AG04449 (cell line): ENCODE data around the gene TMEM91.
"Not testable (repeated sequence)": the region's sequence is repeated elsewhere in the genome, so short reads cannot be mapped to it uniquely, and the experiment has no call there.

Source experiments
- CTCF ChIA-PET: fragments of 350-600 bp; formaldehyde crosslinking; extraction: SDS; loops from one replicate; lab custom pipeline; 2021; ENCODE audit warnings: antibody characterized with exemption; lab: Yijun Ruan, JAX
- POLR2A ChIA-PET: fragments of 400-600, 350-600 bp; formaldehyde crosslinking; extraction: SDS; loops from one replicate; lab custom pipeline; 2020; ENCODE audit warnings: antibody characterized with exemption, inconsistent platforms; lab: Yijun Ruan, JAX
- DNase-seq: peaks from one replicate; pipeline ENCODE4 v3.0.0-alpha.2; 2010; ENCODE audit warnings: low read depth, low spot score
- H3K4me3 ChIP-seq: 2 replicates; pipeline ENCODE4 v1.5.1; 2011; ENCODE audit warnings: low read depth, mild to moderate bottlenecking, control low read depth, low read length
- CTCF ChIP-seq: IDR thresholded peaks from one replicate; pipeline ENCODE4 v1.5.1; 2011; ENCODE audit warnings: mild to moderate bottlenecking, moderate library complexity, low read length, control low read depth, inconsistent platforms; ENCODE audit not compliant: insufficient read depth; ENCODE audit errors: missing control alignments

The TMEM91 gene

DNA sequence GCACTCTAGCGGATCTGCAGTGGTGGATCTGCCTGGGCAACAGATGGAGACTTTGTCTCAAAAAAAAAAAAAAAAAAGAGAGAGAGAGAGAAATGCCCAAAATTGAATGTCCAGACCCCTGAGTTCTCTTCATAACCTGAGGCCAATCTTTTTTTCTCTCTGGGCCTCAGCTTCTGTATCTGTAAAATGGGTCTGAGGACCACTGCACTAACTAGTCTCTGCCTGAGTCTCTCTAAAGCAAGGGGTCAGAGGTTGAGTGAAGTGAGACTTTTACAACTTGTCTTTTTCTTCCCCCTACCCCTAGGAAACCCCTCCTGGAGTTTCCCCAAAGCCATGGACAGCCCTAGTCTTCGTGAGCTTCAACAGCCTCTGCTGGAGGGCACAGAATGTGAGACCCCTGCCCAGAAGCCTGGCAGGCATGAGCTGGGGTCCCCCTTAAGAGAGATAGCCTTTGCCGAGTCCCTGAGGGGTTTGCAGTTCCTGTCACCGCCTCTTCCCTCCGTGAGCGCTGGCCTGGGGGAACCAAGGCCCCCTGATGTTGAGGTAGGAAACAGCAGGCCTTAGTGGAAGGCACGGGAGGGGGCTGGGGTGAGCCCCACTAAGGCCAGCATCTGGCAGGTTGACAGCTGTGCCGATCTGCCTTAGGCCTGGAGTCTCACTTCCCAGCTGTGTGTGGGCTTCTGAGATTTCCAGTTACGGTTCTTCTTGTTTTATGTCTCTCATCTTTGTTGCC, 1.8 kb downstream of the TMEM91 start:
- no peak overlapping the region for H3K4me3 ChIP-seq
- ChIA-PET CTCF (interaction anchor here (0.5 to 1.4 kb wide), 4 partner anchors 8 to 70 kb away, joined by 3 to 4 read pairs (median 4); no protein-coding TSS in a partner anchor), POLR2A (no interaction called here)
- peak; percentile 27 for TF ChIP-seq CTCF
- DNase-seq: no peak

GRCh38 chr19:41381536-41381935, 5.2 kb downstream of the TMEM91 start:
- CTCF ChIA-PET: interaction anchor here (1.0 to 1.7 kb wide), 4 partner anchors 9 to 59 kb away, joined by 3 to 4 read pairs (median 3); partner anchors contain the start of gene DMAC2
- POLR2A ChIA-PET, H3K4me3 ChIP-seq, DNase-seq: not testable (repeated sequence)

GRCh38 chr19:41384351-41384750, 8.0 kb downstream of the TMEM91 start:
- no peak overlapping the region for H3K4me3 ChIP-seq
- no peak for TF ChIP-seq CTCF
- no peak for DNase-seq
- ChIA-PET POLR2A (no interaction called here), CTCF (interaction anchor here (1.3 kb wide), 1 partner anchor 75 kb away, joined by 3 read pairs; no protein-coding TSS in a partner anchor)

DNA sequence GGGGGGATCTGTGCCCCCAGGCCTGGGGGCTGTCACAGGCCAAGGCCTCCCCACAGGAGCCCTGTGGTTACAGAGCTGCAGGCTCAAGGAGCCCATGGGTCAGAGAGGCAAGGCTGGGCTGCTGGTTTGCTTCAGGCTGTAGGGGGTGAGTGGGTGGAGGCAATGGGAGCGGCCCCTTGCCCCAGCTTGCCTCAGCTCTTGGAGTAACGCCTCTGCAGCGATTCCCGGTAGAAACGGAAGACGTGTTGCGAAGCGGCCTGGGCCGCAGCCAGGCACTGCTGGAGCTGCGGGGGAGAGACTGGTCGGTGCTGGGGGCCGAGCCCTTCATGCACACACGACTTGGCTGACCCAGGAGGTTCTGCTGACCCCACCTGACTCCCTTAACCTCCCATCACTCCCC, 10.1 kb downstream of the TMEM91 start:
- no peak for TF ChIP-seq CTCF
- no peak overlapping the region for H3K4me3 ChIP-seq
- POLR2A ChIA-PET: no interaction called here
- no peak for DNase-seq
- CTCF ChIA-PET: no interaction called here

- no peak for TF ChIP-seq CTCF
- CTCF ChIA-PET: no interaction called here
- DNase-seq: no peak
- no peak overlapping the region for H3K4me3 ChIP-seq
- POLR2A ChIA-PET: no interaction called here
These were observed 15.3 kb downstream of the TMEM91 start for GRCh38 chr19:41391618-41392017.

GRCh38 chr19:41392775-41393174, 16.4 kb downstream of the TMEM91 start:
- ChIA-PET CTCF (no interaction called here), POLR2A (no interaction called here)
- no peak overlapping the region for H3K4me3 ChIP-seq
- TF ChIP-seq CTCF: no peak
- no peak for DNase-seq

GRCh38 chr19:41395355-41395754, 19.0 kb downstream of the TMEM91 start:
- ChIA-PET POLR2A (no interaction called here), CTCF (no interaction called here)
- H3K4me3 ChIP-seq: no peak overlapping the region
- DNase-seq: no peak
- TF ChIP-seq CTCF: no peak
